ENCODE results near the gene SORCS2.

DNA sequence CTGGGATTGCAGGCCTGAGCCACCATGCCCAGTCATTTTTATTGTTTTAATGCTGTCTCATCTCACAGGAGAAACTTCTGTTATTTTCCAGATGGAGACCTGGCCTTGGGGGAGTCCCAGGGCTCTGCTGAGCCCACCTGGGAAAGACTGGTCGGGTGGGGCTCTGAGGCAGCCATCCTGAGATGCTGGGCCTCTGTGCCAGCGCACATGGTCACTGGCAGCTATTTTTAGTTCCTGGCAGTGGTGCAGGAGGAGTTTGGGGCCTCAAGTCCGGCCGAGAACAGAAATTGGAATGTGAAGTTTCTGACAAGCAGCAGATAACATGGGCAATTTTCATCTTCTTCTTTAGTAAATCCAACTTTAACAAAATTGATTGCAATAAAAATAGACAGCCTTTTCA is 44.5 kb downstream of the SORCS2 start:
- TF ChIP-seq, protein P1, sequence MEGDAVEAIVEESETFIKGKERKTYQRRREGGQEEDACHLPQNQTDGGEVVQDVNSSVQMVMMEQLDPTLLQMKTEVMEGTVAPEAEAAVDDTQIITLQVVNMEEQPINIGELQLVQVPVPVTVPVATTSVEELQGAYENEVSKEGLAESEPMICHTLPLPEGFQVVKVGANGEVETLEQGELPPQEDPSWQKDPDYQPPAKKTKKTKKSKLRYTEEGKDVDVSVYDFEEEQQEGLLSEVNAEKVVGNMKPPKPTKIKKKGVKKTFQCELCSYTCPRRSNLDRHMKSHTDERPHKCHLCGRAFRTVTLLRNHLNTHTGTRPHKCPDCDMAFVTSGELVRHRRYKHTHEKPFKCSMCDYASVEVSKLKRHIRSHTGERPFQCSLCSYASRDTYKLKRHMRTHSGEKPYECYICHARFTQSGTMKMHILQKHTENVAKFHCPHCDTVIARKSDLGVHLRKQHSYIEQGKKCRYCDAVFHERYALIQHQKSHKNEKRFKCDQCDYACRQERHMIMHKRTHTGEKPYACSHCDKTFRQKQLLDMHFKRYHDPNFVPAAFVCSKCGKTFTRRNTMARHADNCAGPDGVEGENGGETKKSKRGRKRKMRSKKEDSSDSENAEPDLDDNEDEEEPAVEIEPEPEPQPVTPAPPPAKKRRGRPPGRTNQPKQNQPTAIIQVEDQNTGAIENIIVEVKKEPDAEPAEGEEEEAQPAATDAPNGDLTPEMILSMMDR (IDR thresholded peaks at IDR 0.05) = no peak
- no peak for TF ChIP-seq POLR2A (IDR thresholded peaks at IDR 0.05)

Data from right lobe of liver (tissue), 4 donors.